HG03575 (cell line): ENCODE results near the gene ATE1.
"Not testable (repeated sequence)": the region's sequence is repeated elsewhere in the genome, so short reads cannot be mapped to it uniquely, and the experiment has no call there.

Experiments
- ATAC-seq: cut with Tn5 transposase; IDR thresholded peaks from one replicate; pipeline ENCODE4 v1.9.1; 2021; ENCODE audit not compliant: unreplicated experiment, insufficient number of reproducible peaks, low FRiP score; ENCODE audit errors: extremely low read depth

Gene ATE1

DNA sequence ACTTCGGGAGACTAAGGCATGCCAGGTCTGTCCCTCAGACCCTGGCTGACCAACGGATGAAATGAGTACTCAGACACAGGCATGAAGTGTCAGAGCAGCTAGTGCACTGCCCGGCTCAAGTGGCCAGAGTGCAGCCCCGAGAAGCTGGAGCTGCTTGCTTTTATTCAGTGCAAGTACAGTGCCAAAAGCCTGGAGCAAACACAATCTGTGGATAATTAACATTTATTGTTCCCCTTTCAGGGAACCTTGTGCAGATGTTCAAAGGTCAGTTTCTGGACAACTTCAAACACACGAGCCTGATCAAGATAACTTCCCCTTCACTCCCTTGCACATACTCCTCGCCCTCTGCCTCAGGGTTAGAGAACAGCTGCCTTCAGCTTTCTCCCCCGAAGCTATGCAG is 7.9 kb upstream of the ATE1 start:
- ATAC-seq: no peak

DNA sequence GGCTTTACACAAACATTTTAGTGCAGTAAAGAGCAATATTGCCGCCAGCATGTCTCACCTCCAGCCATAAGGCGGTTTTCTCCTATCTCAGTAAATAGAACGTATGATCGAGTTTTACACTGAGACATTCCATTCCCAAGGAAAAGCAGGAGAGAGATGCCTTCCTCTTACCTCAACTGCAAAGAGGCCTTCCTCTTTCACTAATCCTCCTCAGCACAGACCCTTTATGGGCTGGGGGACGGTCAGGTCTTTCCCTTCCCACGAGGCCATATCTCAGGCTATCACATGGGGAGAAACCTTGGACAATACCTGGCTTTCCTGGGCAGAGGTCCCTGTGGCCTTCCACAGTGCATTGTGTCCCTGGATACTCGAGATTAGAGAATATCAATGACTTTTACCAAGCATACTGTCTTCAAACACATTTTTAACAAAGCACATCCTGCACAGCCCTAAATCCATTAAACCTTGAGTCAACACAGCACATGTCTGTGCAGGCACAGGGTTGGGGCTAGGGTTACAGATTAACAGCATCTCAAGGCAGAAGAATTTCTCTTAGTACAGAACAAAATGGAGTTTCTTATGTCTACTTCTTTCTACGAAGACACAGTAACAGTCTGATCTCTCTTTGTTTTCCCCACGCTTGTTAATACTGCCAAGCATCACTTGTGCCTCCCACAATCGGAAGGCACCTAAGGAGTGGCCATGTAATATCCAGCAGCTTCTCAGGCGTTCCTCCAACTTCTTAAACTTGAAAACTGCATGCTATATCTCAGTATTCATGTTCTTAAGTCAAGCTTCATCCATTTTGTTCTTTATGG is 2.6 kb upstream of the ATE1 start:
- ATAC-seq: not testable (repeated sequence)

DNA sequence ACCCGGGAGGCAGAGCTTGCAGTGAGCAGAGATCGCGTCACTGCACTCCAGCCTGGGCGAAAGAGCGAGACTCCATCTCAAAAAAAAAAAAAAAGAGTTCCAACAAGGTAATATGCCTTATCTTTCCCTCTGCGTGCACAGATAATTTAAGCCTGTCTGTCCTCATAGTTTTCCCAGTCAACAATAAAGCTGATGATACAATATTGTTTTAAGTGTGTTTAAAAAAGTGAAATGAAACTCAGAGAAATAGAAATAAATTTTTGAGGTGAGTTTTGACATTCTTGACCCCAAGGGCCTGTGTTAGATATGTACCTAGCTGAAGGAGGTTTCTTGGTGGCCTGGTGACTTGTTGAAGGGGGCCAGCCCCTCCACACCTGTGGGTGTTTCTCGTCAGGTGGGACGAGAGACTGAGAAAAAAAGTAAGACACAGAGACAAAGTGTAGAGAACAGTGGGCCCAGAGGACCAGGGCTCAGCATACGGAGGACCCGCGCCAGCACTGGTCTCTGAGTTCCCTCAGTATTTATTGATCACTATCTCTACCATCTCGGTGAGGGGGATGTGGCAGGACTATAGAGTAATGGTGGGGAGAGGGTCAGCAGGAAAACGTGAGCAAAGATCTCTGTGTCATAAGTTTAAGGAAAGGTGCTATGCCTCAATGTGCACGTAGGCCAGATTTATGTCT is 1.9 kb upstream of the ATE1 start:
- not testable (repeated sequence) for ATAC-seq

DNA sequence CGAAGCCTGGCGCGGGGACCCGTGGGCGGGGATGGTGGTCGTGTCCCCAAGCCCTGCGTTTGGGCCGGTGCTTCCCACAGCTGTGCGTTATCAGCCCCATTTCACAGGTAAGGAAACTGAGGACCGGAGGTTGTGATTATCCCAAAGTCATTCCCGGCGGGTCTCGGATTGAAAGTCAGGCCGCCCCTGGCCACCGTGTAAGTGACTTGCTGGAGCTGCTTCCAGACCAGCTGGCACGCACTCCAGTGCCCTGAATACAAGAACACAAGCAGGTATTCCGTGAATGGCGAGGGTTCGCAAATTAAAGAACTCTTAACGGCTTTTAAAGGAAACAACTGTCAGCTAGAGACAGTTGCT is 675 bp upstream of the ATE1 start:
- no peak for ATAC-seq

DNA sequence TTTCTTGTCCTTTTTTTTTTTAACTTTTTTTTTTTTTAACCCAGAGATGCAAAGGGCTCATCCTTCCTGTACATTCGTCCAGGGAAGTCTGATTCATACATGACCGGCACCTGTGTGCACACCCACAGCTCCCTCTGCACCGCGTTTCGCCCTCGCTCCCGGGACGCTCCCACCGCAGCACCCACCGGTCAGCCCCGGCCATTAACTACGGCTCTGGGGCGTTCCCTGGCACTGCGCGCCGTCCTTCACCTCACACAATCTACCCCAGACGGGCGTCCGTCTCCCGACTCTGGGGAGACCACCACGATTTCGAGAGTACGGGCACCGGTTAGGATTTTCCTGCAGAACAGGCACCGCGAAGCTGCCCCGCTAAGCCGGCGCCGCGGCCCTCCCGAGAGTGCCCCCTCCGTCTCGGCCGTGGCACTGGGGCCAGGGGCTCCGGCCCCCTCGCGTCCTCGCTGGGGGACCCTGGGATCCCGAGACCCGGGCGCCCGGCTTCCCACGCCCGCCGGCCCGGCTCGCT is 452 bp downstream of the ATE1 start:
- ATAC-seq: no peak

DNA sequence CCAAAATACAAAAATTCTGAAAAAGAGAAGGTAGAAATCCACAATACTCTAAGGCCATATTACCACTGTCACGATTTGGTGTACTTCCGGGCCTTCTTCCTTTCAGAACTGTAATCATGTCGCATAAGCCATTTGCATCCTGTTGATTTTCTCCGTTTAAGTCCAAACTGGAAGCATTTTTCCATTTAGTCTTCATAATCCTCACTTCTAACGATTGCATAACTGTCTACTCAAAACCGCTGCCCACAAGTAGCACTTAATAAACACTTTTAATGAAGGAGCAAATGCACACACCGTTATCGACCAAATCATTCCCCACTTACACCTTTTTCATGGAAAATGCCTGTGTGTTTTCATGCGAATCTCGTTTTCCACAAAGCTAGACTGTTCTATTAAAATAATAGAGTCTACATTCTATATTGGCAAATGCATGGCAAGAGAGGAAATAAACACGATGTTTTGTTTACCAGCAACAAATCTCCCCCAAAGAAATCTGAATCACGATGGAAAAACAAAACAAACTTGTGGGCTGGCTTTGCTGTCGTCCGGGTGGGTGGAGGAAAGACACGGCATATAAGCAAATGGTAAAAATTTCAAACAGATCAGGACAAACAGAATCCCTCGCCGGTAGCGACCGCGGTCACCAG is 1.0 kb downstream of the ATE1 start:
- no peak for ATAC-seq

DNA sequence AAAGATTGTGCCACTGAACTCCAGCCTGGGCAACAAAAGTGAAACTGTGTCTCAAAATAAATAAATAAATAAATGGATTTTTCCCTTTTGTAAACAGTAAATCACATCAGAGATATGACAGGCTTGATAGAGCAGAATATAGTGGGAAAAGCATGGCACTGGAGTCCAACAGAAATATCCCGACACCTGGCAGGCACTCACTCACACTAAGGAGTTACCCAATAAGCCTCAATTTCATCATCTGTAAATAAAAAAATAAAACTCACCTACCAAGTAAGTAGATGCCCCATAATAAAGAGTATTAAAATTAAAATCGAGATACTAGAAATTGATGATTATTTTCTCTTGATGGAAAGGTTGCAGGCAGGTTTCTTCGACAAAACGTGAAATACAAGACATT is 1.7 kb downstream of the ATE1 start:
- ATAC-seq: no peak

DNA sequence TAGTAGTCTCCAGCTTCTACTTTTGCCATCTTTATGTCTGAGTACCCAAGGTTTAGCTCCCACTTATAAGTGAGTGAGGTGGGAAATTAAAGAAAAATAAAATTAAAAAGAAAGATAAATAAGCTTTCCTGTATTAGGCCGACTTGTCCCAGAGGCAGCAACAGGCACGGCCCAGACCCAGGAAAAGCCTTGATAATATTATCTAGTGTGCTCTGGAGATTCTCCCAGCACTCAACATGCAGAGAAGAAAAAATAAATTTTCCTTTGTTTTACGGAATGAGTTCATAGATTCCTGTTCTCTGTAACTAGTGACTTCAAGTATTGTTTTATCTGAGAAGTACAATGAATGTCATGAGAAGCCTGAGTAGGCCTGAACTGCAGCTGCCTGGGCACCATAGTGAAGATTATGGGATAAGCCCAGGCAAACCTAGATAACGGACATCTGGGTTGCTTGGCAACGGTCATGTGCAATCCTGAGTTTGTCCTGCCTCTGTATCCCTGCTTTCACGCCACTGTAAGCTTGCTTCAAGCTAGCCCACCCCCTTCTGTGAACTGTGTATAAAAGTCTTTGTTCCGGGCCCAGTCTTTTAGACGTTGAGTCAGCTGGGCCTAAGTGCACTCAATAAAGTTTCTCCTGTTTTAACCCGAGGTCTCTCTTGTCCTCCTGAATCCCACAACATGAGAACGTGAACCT is 6.4 kb downstream of the ATE1 start:
- ATAC-seq: no peak

DNA sequence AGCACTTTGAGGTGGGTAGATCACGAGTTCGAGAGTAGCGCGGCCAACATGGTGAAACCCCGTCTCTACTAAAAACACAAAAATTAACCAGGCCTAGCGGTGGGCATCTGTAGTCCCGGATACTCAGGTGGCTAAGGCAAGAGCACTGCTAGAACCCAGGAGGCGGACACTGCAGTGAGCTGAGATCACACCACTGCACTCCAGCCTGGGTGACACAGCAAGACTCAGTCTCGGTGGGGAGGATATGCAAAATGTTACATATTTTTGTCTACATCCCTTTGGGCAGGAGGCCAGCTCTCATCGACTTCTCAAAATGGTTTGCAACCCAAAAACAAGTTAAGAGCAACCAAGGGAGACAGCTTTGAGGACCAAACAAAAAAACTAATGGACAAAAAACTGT is 8.2 kb downstream of the ATE1 start:
- no peak for ATAC-seq

DNA sequence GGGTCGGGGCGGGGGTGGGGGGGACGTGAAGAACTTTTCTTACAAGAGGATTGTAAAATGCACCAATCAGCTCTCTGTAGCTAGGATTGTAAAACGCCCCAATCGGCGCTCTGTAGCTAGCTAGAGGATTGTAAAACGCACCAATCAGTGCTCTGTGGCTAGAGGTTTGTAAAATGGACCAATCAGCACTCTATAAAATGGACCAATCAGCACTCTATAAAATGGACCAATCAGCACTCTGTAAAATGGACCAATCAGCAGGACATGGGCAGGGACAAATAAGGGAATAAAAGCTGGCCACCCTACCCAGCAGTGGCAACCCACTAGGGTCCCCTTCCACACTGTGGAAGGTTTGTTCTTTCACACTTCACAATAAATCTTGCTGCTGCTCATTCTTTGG is 9.0 kb downstream of the ATE1 start:
- ATAC-seq: not testable (repeated sequence)

DNA sequence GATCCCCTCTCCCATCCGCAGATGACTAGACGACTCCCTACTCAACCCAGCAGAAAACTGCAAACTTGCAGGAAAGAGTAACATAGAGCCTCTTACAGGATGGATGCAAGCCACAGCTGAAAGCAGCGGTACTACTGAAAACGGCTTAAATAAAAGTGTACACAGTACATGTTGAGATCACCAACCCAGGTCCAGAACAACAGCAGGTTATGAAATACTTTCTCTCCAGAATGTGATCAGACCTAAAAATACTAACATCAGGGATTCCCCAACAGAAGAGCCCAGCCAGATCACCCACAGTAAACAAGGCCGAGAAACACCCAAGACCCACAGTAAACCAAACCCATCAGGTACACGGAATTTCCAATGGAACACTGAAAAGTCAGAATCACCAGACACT is 13.2 kb downstream of the ATE1 start:
- ATAC-seq: no peak

DNA sequence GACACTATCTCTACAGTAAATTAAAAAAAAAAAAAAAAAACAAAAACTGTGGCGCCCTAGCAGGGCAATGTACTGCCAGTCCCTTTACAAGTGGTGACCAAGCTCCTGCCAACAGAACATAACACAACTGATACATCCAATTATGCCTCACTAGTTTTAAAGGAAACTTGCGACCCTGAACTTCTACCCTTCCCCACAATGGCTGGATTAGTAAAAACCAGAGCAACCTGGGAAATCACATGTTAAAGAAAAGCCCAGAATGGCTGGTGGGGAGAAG is 16.5 kb downstream of the ATE1 start:
- ATAC-seq: no peak

DNA sequence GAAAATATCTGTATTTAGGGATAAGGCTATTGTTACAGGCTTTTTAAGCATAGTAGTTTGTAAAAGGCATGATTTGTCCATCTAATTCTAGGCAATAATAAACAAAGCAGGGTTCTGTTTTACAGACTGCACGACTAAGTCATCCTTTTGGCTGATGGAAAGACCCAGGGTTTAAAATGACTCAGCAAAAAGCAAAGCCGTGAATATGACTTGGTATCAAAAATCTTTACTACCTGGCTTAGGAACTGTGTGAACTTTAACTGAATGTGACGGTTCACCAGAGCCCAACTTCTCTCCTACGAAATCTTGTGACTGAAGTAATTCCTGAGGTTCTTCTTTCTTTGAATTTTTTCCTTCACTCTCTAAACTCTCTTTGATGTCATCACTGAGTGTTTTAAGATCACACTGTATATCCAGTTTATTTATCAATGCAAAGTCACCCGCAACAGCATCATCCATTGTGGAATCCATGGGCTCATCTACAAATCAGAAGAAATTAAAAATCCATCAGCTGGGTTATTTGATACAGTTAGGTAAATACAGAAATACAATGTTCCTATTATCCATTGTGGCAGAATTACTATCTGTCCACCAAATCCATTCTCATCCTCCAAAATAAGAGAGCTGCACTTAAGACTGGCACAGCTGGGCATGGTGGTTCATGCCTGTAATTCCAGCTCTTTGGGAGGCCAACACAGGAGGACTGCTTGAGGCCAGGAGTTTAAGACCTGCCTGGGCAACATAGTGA is 17.0 kb downstream of the ATE1 start:
- no peak for ATAC-seq

DNA sequence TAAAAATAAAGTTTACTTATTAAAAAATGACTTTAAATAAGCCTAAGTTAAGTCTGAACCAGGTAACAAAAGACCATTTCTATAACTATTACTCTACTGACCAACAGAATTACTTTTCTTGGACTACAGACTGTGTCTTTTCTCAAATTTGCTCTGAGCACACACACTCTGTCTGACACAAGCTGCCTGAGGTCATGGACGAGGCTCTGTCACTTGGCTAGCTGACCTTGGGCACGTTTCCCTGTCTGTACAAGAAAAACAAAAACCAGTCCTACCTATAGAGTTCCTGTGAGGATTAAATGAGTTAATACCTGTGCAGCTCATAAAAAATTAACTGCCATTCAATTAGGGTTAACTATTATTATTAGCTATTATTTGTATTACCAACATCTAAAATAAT is 22.9 kb downstream of the ATE1 start:
- no peak for ATAC-seq

DNA sequence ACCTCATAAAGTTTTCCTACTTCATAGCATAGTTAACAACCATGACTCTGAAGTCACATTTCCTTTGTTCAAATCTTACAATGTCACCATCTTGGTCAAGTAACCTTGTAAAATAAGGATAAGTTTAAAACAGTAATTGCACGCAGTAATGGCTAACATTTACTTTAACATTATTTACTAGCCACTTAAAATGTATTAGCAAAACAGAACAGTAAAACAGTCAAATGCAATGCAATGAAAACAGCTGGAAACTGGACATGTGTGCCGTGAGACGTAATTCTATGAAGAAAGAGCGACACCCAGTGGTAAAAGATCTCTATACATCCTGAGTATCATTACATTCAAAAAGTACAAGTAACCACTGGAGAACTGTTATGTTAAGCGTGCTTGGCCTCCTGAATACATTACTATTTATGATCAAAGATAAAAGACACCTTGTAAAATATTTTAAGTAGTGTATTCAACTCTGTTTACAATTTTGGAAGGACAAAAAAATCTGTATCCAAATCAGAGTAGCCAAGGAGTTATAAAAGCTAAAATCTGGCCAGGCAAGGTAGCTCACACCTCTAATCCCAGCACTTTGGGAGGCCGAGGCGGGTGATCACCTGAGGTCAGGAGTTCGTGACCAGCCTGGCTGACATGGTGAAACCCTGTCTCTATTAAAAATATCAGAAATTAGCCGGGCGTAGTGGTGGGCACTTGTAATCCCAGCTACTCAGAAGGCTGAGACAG is 27.2 kb downstream of the ATE1 start:
- ATAC-seq: no peak

DNA sequence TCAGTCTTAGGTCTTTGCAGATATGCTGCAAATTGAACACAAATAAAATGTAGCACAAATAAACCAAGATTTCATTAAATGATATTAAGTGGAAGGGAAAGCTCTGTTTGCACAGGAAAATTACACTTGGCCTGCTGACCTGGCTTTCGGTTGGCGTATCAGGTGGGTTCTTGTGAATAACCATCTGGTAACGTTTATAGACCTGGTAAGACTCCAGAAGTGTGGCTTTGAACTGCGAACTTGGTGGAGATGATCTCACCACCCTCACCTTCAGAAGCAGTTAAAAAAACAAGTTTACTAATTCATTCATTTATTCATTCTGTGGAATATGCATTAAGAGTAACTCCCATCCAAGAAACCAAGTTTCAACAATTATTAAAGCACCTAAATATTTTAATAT is 28.1 kb downstream of the ATE1 start:
- ATAC-seq: no peak

DNA sequence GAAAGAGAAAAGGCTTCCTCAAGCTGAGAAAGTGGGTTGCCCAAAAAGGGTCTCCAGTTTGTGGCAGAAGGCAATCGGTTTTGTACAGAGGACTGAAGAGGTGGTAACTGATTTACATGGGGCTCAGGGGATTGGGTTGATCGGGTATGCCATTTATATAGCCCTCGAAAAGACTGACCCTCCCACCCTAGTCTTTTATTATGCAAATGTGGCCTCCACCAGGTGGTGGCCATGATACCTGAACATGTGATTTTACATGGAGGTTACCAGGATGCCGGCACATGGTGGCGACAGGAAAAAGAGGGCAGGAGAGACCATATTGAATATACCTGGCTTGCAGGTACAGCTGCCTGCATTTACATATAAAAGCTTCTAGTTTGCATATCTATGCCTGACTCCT is 36.7 kb downstream of the ATE1 start:
- no peak for ATAC-seq

DNA sequence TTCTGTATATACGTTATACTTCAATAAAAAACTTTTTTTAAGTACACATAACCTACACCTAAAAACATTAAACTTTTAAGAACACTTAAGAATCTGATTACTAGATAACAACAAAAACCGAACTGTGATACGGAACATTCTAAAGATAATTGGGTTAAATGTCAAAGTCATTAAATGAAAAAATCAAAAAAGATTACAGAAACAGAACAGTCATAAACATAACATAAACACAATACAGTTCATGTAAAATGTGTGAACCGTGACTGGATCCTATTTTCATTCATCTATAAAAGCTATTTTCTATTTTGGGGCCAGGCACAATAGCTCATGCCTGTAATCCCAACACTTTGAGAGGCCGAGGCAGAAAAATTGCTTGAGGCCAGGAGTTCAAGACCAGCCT is 38.6 kb downstream of the ATE1 start:
- ATAC-seq: no peak
